Islet of Langerhans (tissue), 1 donor: ENCODE results near the gene ADPGK.
"Not testable (repeated sequence)": the region's sequence is repeated elsewhere in the genome, so short reads cannot be mapped to it uniquely, and the experiment has no call there.

Experiments used
- FAIRE-seq: peaks from one replicate; lab custom pipeline; 2011; peaks lifted over from hg19 to GRCh38; lab: Jason Lieb, UNC

The ADPGK gene

DNA sequence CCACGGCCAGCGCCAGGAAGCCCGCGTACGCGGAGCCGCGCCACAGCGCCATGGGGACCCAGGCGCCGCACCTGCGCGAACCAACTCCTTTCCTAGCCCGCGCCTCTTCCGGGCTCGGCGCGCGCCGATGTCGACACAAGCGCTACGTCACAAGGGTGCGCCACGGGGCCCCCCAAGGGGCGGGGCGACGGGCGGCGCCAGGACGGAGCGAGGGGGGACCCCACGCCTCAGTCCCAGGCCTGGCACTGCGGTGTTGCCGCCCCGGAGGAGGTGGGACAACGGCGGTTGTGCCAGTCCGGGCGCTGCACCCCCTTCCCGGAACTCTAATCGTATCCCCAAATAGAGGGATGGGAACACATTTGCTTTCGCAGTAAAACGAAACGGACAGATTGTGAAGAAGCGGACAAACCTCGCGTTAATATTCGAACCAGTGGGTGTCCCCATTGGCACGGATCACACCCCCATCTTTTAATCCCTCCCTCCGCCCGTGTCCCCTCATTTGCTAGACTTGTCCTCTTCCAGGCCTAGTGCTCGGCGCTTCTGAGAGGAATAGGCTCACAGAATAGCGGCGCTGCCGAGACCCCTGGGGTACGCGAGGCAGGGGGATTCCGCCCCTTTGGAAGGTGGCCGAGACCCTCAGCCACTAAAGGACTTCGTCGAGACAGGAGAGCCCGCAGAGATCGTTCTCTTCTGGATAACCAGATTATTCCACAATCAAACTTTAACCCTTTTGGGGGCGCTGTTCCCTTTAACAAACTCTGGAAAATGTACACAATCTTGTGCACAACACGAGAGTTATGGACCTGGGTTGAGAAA lies at the start of gene ADPGK:
ADPGK (minus strand) TSS at position 119 of the 816 bp plus-strand sequence; CDS start at position 52, 67 bp downstream.
- FAIRE-seq: peak; percentile 81

DNA sequence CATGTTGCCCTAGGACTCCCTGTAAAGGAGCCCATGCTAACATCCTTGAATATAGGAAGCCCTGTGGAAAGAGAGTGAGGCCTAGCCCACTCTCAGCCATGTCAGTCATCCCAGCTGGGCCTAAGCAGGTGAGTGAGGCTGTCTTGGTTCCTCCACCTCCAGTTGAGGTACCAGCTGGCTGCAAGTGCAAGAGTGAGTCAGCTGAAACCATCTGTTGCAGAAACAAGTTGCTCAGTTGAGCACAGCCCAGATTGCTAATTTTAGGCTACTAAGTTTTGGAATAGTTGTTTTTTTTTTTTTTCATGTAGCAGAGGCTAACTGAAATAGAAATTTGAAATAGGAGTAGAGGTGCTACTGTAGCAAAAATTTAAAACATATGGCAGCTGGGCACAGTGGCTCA lies 43.7 kb upstream of the ADPGK start:
- FAIRE-seq: no peak

DNA sequence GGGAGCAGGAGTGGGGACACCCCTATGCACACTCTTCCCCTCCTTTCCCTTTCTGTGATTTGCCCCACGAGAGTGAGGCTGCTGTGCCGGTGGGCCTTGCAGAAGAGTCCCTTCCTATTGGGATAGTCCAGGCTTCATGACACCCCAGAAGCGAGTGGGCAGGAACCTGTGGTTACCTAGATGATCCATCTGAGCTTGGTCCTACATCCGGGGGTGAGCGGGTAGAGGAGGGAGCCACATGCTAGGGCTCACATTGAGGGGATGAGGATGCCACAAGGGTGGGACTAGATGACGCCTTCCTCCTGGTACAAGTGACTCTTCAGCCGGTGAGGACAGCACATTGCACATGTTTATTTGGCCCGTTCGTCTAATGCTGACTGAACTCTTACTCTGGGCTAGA lies 43.1 kb upstream of the ADPGK start:
- no peak for FAIRE-seq

DNA sequence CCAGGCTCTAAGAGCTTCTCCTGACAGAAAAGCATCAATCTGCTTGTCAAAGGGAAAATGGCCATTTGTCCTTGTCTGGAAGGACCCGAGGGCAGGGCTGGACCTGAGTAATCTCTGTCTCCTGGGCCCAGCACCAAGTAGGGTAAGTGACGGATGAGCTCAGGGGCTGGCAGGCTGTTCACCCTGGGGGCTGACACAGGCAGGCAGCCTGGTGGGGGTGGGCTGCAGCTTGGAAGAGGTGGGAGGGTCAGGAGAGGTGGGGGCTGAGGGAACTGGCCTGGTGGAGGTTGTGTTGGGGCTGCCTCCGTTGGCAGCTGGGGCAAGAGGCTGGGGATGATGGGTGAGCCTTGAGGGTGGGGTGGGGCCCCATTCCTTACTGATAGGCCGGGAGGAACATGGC lies 42.3 kb upstream of the ADPGK start:
- no peak for FAIRE-seq

DNA sequence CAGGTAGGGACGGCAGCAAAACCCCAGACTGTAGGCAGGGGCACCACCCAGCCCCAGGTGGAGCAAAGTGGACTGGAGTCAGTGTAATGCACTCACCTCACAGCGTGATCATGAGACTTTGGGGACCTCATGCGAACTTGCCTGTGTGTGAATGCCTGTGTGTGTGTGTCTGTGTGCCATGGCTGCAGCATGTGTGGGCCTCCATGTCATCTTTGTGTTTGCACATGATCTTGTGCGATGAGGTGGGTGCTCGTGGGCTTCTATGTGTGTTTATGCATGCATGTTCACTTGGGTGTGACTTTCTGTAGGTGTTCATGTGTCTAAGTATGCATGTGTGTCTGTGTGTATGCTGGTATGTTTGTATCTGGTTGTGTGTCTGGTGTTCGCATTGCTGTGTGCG lies 41.2 kb upstream of the ADPGK start:
- FAIRE-seq: no peak

DNA sequence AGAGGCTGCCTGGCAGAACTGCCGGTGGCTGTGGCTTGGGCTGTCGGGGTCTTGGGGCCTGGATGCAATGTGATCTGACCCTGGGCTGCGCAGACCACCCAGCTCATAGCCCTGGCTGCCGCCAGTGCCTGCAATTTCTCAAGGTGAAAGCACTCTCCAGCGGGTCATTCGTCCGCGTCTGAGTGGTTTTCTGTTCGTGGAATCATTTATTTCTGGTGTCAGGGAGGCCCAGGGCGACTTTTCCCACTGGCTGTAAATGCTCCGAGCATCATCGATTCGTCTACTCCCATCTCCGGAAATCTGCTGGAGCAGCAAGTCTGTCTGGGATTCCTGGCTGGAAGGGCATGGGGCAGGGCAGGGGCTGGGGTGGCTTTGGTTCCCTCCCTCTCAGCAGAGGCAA lies 40.6 kb upstream of the ADPGK start:
- FAIRE-seq: no peak

DNA sequence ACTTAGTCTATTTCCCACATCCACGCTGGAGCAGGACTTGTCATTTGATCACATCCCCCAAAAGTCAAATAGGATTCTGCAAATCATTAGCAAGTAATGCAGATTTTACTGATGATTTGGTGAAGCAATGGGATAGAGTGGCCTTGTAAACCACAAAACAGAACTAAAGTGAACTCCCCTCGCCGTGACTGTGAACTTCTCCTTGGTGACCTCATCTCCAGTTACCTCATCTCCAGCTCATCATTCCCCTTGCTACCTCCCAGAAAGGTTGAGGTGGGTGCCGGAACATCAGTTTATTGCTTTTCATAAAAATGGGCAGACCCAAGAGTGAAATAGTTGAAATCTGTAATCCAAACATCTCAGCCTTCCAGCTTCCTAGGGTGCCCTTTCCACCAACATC lies 36.7 kb upstream of the ADPGK start:
- no peak for FAIRE-seq

DNA sequence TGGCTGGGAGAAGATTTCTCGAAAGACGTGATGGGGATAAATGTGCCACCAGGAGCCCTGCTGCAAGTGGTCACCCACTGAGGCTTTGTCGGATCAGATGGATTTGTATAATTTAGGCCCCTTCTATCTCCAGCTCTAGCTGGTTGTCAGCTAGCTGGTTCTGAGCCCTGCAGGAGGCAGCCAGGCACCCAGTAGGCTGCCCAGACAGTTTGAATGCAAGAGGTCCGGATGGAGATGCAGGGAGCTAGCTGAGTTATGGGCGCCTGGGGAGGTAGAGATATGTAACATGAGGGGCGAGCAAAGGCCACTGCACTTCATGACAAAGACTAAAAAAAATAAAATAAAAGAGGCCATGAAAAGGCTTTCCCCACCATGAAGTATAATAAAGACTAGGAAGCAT lies 35.1 kb upstream of the ADPGK start:
- FAIRE-seq: no peak

DNA sequence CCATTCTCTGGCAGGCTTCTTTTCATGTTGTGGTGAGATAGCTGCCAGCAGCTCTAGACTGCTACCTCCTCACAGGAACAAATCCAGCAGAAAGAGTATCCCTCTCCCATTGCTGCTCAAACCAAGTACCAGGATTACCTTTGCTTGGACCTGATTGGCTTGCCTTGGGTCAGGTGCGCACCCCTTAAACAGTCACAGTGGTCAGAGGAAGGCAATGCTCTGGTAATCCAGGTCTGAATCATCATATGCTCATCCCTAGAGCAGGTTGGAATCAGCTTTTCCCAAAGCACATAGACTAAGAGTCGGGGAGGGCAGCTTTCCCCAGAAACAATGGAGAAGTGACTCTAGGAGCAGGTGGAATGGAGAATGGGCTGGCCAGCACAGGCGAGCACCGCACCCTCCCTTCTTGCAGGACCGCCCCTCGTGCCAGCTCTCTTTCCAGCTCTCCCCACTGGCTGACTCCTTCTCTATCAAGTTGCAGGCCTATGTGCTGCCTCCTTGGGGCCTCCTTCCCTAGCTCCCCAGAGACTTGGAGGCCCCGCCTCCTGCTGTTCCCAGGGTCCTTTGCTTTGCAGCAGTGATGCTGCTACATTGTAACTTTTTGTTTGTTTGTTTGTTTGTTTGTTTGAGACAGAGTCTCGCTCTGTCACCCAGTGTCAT lies 29.9 kb upstream of the ADPGK start:
- FAIRE-seq: no peak

DNA sequence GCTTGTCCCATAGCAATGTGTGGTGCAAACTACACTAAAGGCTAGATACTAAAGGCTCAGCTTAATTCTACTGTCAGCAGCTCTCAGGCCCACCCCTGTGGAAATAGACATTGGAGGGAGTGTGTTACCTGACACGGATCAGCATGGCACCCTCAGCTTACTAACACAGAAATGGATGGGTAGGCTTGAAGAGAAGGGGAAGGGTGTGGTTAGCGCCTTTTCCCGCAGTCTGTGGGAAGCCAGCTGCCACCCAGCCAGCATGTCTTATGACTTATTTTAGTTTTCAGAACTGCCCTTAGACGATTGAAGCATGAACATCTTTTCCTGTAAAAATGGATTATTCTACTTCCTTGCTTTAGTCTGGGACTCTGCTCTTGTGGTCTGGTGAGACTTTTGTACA lies 25.8 kb upstream of the ADPGK start:
- no peak for FAIRE-seq

DNA sequence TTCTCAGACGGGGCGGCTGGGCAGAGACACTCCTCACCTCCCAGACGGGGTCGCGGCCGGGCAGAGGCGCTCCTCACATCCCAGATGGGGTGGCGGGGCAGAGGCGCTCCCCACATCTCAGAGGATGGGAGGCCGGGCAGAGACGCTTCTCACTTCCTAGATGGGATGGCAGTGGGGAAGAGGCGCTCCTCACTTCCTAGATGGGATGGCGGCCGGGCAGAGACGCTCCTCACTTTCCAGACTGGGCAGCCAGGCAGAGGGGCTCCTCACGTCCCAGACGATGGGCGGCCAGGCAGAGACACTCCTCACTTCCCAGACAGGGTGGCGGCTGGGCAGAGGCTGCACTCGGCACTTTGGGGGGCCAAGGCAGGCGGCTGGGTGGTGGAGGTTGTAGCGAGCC lies 23.8 kb upstream of the ADPGK start:
- not testable (repeated sequence) for FAIRE-seq

DNA sequence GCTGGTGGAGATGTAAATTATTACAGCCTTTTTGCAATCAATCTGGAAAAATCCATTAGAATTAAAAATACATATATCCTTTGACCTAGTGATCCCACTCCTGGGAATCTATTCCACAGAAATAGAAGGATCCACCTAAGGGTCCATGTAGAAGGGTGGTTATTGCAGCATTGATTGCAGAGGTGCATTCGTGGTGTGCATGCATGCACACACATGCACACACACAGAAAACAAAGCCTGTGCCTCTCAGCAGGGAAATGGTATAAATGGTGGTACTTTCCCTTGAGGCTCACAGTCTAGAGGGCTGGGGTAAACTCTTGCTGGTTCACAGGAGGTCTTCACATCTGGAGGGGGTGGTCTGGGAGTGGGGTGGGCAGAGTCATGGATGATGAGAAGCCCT lies 19.4 kb upstream of the ADPGK start:
- FAIRE-seq: no peak

DNA sequence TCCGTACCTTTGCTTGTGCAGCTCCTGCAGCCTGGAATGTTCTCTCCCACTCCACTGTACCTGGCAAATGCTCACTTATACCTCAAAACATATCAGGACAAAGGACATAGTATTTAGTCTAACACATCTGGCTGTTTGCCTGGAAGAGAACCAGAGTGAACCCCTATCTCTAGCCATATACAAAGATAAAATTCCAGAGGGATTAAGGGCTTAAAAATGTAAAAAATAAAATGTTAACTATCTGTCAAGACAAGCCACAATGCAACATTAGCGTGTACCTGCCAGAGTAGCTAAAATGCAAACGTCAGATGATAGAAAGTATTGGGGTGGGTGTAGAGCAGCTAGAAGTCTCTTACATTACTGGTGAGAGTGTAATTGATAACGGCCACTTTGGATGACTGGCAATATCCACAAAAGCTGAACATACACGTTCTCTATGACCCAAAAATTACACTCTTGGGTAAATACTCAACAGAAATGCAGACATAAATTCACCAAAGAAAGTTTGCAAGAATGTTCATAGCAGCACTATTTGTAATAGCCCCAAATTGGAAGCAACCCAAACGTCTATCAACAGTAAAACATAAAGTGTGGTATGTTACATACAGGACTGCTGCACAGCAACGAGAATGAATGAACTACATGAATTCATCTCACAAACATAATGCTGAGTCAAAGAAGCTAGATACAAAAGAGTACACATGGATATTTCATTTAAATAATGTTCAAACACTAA lies 18.2 kb upstream of the ADPGK start:
- FAIRE-seq: no peak

DNA sequence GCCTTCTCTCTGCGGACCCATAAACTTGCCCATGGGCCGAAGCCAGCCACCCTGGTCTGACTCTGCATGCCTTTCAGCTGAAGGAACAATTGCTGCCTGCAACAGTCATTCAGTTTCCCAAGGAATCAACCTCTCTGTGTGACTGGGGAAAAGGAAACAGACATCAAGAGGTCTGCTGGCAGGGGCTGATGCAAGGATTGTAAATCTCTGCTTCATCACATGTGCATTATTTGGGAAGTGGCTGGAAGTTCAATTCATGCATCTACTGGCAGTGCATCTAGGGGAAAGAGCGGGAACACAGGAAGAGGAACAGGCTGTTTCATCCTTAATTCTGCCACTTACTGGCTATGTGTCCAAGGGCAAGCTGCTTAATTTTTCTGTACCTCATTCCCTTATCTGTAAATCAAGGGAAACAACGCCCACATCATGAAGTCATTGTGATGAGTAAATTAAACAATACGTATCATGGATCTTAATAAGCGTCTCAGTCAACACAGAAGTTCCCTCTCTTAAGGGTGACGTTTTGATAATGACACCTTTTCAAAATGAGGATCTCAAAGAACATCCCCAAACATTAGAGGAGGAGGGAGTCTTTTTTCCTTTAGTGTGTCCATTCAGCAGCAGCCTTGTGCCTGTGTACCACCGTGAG lies 17.4 kb upstream of the ADPGK start:
- FAIRE-seq: no peak

DNA sequence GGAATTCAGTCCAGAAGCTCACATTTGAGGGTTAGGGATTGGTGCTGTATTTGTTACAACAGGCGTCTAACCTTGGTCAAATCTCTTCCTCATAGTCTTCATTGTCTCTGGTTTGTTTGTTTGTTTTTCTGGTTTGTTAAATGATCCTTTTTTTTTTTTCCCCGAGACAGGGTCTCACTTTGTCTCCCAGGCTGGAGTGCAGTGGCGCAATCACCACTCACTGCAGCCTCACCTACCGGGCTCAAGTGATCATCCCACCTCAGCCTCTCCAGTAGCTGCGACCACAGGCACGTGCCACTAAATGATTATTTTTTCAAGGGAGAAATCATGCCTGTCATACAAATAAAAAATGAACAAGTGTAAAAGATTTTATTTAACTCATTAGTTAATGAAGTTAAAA lies 14.3 kb upstream of the ADPGK start:
- FAIRE-seq: no peak

DNA sequence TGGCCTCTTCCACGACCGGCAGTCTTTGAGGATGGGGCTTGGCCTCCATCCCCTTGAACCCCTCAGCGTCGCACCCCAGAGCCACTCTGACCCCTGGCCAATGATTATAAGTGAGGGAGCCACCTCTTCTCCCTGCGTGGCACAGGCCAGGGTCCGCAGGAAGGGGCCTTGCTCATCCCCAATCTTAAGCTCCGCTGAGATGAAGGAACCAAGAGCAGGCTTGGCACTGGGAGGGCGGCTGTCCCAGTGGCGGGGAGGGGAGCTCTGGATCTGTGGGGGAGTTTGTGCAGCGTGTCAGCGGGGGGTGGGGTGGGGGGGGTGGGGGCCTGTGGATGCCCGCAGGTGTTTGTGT lies 13.8 kb upstream of the ADPGK start:
- FAIRE-seq: no peak

DNA sequence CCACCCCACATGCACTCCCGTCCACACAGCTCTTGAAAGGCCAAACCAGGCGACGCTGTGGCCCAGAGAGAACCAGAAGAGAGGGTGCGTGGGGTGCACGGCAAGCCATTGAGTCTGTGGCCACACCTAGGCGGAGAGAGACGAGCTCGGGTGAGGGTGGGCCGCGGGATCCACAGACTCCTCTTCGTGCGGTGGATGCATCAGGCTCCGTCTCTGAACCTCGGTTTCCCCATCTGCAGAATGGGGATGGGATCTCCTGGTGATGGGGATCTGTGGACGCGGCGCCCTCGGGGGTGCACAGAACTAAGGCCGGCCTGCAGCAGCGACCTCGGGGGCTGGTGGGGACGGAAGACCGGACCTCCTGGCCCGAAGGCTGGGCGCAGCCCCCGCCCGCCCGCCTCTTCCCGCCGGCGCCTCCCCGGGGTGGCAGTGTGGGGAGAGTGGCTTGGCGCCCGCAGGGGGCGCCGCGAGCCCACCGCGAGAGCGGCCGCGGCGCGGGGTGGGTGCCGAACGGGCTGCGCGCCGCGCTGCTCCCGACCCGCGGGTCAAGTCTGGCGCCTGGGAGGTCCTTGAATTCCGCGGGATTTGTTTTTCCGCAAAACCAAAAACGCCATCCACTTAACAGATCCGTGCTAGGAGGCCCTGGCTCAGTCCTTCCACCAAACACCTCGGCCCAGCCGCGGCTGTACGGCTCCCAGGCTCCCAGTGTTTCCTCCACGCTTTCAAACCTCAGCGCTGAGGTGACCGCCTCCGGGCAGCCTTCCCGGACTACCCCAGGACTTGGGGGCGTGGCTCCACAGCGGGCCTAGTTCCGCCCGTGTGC lies 13.2 kb upstream of the ADPGK start:
- no peak for FAIRE-seq

DNA sequence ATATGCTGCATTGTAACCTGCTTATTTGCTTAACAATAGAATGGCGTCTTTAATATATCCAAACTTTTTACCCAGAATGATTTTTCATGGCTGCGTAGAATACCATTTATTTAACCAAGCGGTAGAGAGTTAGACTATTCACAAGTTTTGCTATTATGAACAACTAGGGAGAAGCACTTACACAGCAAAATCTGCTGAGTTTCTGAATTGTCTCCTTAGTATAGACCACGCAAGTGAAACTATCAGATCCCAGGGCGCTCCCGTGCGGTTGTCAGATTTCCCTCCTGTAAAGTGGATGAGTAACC lies 12.6 kb upstream of the ADPGK start:
- no peak for FAIRE-seq

DNA sequence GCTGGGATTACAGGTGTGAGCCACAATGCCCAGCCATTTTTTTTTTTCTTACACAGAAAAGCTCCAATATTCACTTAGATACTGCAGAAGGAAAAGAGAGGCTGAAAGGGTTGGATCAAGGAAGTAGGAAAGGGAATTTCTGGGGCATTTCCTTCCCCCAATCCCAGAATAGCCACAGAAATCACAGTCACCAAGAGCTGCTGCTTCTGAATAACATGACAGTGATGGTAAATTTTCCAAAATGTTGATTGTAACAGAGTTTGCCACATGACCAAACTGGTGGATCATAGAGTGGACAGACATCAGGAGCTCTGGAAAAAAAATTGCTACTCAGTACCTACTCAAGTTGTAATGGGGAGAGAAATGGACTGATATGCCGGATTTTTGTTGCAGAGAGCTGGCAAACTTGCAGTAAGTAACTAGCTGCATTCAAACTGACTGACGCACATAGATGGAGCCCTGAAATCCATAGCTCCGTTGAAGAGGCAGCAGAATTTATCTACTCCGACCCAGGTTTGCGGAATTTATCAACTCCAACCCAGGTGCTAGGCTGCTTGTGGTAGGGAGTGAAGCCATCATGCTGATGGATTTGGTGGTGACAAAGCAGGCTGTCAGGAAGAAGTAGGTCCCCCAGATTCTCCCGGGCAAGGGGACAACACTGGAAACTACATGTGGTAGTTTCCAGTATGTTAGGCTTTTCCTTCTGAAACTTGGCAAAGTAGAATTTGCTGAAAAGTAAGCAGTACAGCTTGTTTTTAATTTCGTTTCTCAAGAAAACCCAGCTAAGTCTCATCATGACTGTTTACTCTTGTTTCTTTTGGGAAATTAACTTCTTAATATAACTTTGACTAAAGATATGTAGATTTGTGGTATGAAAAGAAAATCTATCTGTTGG lies 10.5 kb upstream of the ADPGK start:
- no peak for FAIRE-seq

DNA sequence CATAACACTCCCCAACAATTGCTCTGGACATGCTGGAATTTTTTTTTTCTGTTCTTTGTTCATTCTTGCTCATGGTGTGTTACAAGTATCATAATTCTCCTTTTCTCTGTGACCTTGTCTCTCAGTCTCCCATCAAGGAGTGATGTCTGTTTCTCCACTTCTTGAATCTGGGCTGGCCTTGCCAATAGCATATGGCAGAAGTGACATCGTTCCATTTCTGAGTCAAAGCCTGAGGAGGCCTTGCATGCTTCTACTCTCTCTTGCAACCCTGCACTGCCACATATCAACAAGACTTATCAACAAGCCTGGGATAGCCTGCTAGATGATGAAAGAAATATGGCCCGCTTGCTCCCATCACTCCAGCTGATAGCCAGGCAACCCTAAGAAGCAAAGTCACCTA lies 8.9 kb upstream of the ADPGK start:
- no peak for FAIRE-seq

DNA sequence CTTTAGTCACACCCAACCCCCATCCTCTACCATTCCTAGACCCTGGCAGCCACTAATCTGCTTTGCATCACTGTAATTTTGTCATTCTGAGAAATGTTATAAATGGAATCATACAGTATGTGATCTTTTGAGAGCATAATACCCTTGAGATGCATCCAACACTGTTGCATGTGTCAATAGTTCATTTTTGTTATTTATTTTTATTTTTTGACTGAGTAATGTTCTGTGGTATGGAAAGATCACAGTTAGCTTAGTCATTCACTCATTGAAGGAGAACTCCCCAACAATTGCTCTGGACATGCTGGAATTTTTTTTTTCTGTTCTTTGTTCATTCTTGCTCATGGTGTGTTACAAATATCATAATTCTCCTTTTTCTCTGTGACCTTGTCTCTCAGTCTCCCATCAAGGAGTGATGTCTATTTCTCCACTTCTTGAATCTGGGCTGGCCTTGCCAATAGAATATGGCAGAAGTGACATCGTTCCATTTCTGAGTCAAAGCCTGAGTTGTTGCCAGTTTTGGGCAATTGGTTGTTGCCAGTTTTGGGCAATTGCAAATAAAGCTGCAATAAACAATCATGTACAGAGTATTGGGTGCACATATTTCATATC lies 6.8 kb upstream of the ADPGK start:
- FAIRE-seq: no peak
